ENCODE data around the gene SLC25A18.
"Not testable (repeated sequence)": the region's sequence is repeated elsewhere in the genome, so short reads cannot be mapped to it uniquely, and the experiment has no call there.

The SLC25A18 gene

DNA sequence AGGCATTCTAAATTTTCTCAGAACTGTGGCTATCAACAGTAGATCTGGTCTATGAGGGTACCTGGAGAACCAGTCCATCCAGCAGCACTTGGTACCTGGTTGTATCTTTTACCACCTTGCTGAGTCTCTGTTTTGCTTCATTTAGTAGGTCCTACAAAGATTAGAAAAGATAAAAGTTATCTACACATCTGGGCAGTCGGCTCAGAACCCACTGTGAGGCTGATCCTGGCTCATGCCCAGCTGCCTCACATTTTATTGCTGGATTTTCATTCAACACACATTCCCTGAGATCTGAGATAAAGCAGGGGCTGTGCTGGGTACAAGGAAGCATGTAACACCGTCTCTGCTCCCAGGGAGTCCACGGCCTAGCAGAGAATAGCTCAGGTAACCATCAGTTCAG is 37.7 kb downstream of the SLC25A18 start:
- in situ Hi-C loops (cut with MboI; ENCODE audit: low sequenced_read_pairs), result no loop called here

GRCh38 chr22:17603668-17604067 is 40.4 kb downstream of the SLC25A18 start:
- in situ Hi-C loops (cut with MboI; ENCODE audit: low sequenced_read_pairs), result no loop called here

GRCh38 chr22:17606496-17606895 is 43.2 kb downstream of the SLC25A18 start:
- in situ Hi-C loops (cut with MboI; ENCODE audit: low sequenced_read_pairs), result no loop called here

GRCh38 chr22:17607891-17608521 is 44.7 kb downstream of the SLC25A18 start:
- in situ Hi-C loops (cut with MboI; ENCODE audit: low sequenced_read_pairs), result no loop called here

- in situ Hi-C loops (cut with MboI; ENCODE audit: low sequenced_read_pairs), result no loop called here
Measured at GRCh38 chr22:17612057-17612456, 48.8 kb downstream of the SLC25A18 start.

GRCh38 chr22:17613280-17613679 is 50.0 kb downstream of the SLC25A18 start:
- in situ Hi-C loops (cut with MboI; ENCODE audit: low sequenced_read_pairs), result no loop called here

GRCh38 chr22:17627961-17628405 is 64.7 kb downstream of the SLC25A18 start:
- in situ Hi-C loops (cut with MboI; ENCODE audit: low sequenced_read_pairs), result no loop called here

GRCh38 chr22:17628406-17629172 is 65.3 kb downstream of the SLC25A18 start, which contains the start of gene ATP6V1E1:
Gene ATP6V1E1 (minus strand): TSS chr22:17628749. CDS start chr22:17628635, 114 bp downstream.
- in situ Hi-C loops (cut with MboI; ENCODE audit: low sequenced_read_pairs), result no loop called here

GRCh38 chr22:17629173-17629489 is 65.8 kb downstream of the SLC25A18 start:
- in situ Hi-C loops (cut with MboI; ENCODE audit: low sequenced_read_pairs), result no loop called here

- in situ Hi-C loops (cut with MboI; ENCODE audit: low sequenced_read_pairs), result no loop called here
Measured at GRCh38 chr22:17629641-17630040, 66.3 kb downstream of the SLC25A18 start.

- in situ Hi-C loops (cut with MboI; ENCODE audit: low sequenced_read_pairs), result no loop called here
Measured at GRCh38 chr22:17631076-17631565, 67.8 kb downstream of the SLC25A18 start.

DNA sequence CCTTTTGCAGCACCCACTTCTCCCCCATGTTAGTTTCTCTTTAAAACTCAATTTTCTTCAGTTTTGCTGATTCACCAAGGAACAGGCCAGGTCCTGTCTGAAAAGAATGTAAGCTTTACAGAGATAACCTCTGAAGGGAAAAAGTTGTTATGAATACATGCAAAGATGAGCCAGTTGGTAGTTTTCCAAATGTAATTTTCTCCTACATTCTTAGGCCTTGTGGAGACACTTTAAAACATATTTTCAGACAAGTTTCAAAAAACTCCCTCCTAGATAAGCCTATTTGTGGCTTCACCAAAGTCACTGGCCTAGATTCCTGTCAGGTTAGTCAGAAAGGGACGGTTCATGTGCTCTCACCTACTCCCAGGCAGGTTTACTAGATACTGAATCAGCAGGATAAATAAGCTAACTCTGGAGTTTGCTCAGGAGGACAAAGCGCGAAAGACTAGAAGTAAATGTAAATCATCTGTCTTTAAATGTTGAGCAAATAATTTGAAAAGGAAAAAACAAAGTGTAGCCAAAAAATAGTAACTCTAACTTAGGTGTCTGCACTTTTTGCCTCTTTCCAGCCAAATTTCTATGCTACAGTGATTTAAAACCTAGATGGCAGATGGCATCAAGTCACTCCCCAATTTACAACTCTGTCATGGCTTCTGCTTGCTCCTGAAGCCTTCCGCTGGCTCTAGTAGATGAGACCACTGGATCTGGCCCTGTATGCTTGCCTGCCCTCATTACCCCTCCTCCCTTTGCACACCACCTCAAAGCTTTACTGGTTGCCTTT is 70.1 kb downstream of the SLC25A18 start:
- in situ Hi-C loops (cut with MboI; ENCODE audit: low sequenced_read_pairs), result no loop called here

DNA sequence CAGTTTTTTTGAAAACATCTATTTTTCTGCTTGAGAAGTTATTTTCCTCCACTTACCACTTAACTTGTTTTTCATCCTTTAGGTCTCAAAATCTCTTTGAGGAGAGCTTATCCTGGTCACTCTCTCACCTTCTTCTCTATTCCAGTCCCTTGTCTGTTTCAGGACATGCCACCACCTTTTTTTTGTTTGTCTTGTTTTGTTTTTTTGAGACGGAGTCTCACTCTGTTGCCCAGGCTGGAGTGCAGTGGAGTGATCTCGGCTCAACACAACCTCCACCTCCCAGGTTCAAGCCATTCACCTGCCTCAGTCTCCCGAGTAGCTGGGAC is 70.7 kb downstream of the SLC25A18 start:
- in situ Hi-C loops (cut with MboI; ENCODE audit: low sequenced_read_pairs), result no loop called here

DNA sequence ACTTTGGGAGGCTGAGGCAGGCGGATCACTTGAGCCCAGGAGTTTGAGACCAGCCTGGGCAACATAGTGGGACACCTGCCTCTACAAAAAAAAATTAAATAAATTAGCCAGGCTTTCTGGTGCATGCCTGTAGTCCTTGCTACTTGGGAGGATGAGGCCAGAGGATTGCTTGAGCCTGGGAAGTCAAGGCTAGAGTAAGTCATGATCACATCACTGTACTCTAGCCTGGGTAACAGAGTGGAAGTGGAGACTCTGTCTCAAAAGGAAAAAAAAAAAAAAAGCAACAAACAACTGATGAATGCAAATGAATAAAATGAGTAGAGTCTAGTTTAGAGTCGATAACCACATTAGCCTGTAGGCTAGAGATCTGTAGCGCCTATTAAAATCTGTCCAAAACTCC is 71.4 kb downstream of the SLC25A18 start:
- in situ Hi-C loops (cut with MboI; ENCODE audit: low sequenced_read_pairs), result no loop called here

DNA sequence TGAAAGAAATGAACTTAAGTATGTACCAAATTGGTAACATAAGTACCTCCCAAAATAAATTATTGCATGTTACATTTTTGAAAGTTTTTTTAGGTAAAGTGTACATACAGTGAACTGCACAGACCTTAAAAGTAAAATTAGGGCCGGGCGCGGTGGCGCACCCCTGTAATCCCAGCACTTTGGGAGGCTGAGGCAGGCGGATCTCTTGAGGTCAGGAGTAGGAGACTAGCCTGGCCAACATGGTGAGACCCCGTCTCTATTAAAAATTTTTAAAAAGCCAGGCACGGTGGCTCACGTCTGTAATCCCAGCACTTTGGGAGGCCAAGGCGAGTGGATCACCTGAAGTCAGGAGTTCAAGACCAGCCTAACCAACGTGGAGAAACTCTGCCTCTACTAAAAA is 73.6 kb downstream of the SLC25A18 start:
- in situ Hi-C loops (cut with MboI; ENCODE audit: low sequenced_read_pairs), result not testable (repeated sequence)

- in situ Hi-C loops (cut with MboI; ENCODE audit: low sequenced_read_pairs), result no loop called here
Measured at GRCh38 chr22:17637490-17638181, 74.3 kb downstream of the SLC25A18 start.

- in situ Hi-C loops (cut with MboI; ENCODE audit: low sequenced_read_pairs), result no loop called here
Measured at GRCh38 chr22:17638182-17638431, 74.8 kb downstream of the SLC25A18 start.

DNA sequence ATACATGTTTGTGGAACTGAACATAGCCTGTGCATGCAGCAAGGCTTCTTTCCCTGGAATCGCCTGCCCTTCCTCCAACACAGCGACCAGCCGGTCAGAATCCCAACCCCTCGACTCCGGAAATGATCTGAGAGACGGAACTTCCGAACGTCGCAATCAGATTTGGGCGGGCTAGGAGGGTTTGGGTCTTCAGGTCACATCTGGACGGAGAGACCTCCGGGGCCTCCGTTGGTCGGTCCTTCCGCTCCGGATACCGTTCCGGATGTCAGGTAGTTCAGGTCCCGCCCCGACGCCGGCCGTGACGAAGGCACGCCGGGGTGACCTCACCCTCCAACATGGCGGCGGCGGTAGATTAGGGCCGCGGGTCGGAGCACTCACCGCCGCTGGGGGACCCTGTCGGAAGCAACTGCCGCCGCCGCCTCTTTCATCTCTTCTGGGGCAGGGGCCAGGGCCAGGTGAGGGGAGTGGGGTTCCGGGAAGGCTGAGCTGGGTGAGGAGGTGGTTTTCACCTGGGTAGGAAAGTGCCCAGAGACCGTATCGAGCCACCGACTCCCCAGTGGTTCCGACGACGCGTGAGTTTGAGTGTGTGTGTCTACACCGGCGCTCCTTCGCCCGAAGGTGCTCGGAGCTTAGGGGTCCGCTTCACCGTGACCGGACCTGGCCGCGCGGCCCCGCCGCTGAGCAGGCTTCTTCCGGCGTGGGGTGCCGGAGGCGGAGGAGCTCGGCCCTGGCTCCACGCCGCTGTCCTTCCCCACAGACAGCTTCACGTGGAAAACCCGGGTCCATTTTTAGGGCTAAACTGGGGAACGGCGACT is 75.3 kb downstream of the SLC25A18 start, which contains the start of gene BCL2L13:
Gene BCL2L13 (plus strand): TSS at position 326 of the 815 bp plus-strand sequence. CDS start 16,955 bp downstream, outside the sequence.
- in situ Hi-C loops (cut with MboI; ENCODE audit: low sequenced_read_pairs), result no loop called here

DNA sequence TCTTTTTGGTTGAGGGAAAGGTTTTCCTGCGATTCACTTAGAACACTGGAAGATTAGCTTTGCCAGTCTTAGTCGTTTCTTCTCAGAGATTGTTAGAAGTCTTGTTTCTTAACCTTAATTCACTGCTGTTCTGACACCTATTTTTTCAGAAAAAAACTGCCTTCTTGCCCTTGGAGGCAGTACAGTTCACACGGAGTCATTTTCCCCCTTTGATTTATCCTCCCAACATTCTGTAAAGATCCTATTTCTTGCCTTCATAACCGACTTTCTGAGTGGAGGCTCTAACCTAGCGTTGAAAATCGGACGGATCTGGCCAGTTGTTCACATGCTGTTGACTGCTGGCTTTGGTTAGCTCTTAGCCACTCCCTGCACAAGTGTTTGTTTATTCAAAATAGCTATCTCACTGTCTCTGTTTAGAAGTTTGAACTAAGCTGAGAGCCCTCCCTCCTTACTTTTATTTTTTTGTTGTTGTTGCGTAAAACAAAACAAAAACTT is 76.0 kb downstream of the SLC25A18 start:
- in situ Hi-C loops (cut with MboI; ENCODE audit: low sequenced_read_pairs), result no loop called here

Data from HL-60/S4 treated with retinoic acid at 250 ng/mL for 4 days and 3 days (cell line).